ENCODE measurements around the gene AK8. TPM values are rescaled to one million over a fixed set of nuclear protein-coding genes. Genes with fewer than 3 reads are reported as not detected.
"Not testable (repeated sequence)": the region's sequence is repeated elsewhere in the genome, so short reads cannot be mapped to it uniquely, and the experiment has no call there.

Gene AK8
- total RNA-seq, 1 donor from 2014 or later: 1.1 TPM

GRCh38 chr9:132711846-132712245 is 166.2 kb downstream of the AK8 start:
- no peak for DNase-seq

- DNase-seq: not testable (repeated sequence)
Observed at GRCh38 chr9:132711152-132711551, 166.9 kb downstream of the AK8 start.

- DNase-seq: no peak
Observed at GRCh38 chr9:132710333-132710732, 167.8 kb downstream of the AK8 start.

GRCh38 chr9:132708769-132709430 is 169.2 kb downstream of the AK8 start:
- no peak for DNase-seq

GRCh38 chr9:132708239-132708638 is 169.8 kb downstream of the AK8 start:
- no peak for DNase-seq

- no peak for DNase-seq
Observed at GRCh38 chr9:132703336-132703735, 174.7 kb downstream of the AK8 start.

- no peak for DNase-seq
Observed at GRCh38 chr9:132702254-132702653, 175.8 kb downstream of the AK8 start.

- no peak for DNase-seq
Observed at GRCh38 chr9:132699956-132700355, 178.1 kb downstream of the AK8 start.

GRCh38 chr9:132698989-132699388 is 179.1 kb downstream of the AK8 start:
- DNase-seq: no peak

GRCh38 chr9:132697230-132697629 is 180.9 kb downstream of the AK8 start:
- DNase-seq: no peak

- DNase-seq: no peak
Observed at GRCh38 chr9:132694144-132694543, 183.9 kb downstream of the AK8 start.

GRCh38 chr9:132690696-132691095 is 187.4 kb downstream of the AK8 start:
- no peak for DNase-seq

GRCh38 chr9:132683873-132684272 is 194.2 kb downstream of the AK8 start:
- no peak for DNase-seq

- DNase-seq: no peak
Observed at GRCh38 chr9:132681561-132681960, 196.5 kb downstream of the AK8 start.

GRCh38 chr9:132679946-132680625 is 198.0 kb downstream of the AK8 start:
- no peak for DNase-seq

- DNase-seq: no peak
Observed at GRCh38 chr9:132677976-132678375, 200.1 kb downstream of the AK8 start.

Other genes starting within 250 kb of the AK8 start
- 7.3 TPM for gene DDX31, start 208.3 kb downstream of the AK8 start, total RNA-seq
- gene GTF3C4, start 207.8 kb downstream of the AK8 start, total RNA-seq: 22.6 TPM
- 2.8 TPM for gene SPACA9, start 614 bp upstream of the AK8 start, total RNA-seq
- gene TSC1, start 66.3 kb upstream of the AK8 start, total RNA-seq: 48.5 TPM
- not detected for gene GFI1B, start 100.4 kb upstream of the AK8 start, total RNA-seq
- 29.2 TPM for gene GTF3C5, start 152.7 kb upstream of the AK8 start, total RNA-seq
- not detected for gene CEL, start 183.7 kb upstream of the AK8 start, total RNA-seq
- 95.8 TPM for gene RALGDS, start 243.0 kb upstream of the AK8 start, total RNA-seq